ENCODE results near the gene TMPRSS11D. TPM values are rescaled to one million over a fixed set of nuclear protein-coding genes. Genes with fewer than 3 reads are reported as not detected.

The TMPRSS11D gene
- total RNA-seq, 1 donor from 2014 or later: not detected

DNA sequence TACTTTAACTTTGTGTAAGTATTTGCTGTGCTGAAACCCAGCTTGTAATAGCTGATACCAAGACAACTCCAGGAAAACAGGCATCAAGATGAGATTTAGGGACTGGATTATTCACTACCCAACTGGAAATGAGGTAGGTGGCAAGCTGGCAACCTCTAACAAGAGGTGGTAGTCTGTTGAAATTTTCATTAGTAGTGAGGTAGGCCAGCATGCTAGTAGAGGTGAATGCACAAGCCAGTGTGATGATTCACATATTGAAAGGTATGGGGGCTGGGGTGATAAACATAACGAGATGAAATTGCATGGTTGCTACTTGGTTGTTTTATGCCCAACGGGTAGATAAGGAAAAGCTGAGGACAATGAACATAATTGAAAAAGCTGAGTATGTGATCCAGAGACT lies 8.5 kb upstream of the TMPRSS11D start:
- ATAC-seq (no peak), DNase-seq (ENCODE audit: low spot score) (no peak)
- intact Hi-C loops (cut with DNase I): no loop called here

DNA sequence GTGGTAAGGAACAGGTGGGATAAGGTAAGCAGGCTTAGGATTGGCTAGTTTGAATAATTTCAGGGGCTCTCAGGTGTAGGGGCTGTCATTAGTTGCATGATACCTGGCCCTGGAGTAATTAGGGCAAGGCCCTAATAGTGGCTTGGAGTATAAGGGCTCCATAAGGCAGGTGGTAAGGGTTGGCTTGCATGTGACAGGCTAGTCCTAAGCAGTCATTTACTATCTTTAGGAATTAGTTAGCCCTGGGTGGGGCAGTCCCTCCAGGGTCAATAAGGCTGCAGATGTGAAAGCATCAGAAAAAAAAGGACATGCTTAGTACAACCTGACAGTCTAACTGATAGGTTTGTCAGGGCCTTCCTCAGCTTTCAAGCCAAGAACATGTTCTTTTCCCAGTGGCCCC lies 7.8 kb upstream of the TMPRSS11D start:
- DNase-seq (ENCODE audit: low spot score) (no peak), ATAC-seq (no peak)
- intact Hi-C loops (cut with DNase I): no loop called here

- DNase-seq (ENCODE audit: low spot score): no peak
- ATAC-seq: no peak
- intact Hi-C loops (cut with DNase I): no loop called here
These were observed 2.5 kb upstream of the TMPRSS11D start for GRCh38 chr4:67886281-67886680.

GRCh38 chr4:67885762-67886161 lies 2.0 kb upstream of the TMPRSS11D start:
- no peak for DNase-seq (ENCODE audit: low spot score)
- intact Hi-C loops (cut with DNase I): no loop called here
- ATAC-seq: no peak

GRCh38 chr4:67884701-67885100 lies 899 bp upstream of the TMPRSS11D start:
- intact Hi-C loops (cut with DNase I): no loop called here
- no peak for DNase-seq (ENCODE audit: low spot score)
- no peak for ATAC-seq

DNA sequence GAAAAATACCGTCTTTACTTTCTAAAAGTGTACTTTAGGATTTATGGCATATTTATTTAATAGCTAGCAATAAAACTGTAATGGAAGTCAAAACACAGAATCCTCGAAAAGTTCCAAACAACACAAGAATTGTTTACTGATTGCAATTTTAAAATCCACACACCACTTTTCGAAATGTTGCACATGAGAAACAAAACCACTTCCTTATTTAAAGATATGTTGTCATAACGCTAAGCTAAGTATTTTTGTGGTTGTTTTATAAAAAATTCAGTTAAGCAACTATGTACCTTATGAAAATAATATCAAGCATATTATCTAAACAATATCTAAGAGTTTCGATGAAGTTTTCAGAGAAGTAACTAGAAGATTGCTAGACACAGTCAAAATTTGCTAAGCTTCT lies 344 bp downstream of the TMPRSS11D start:
- no peak for DNase-seq (ENCODE audit: low spot score)
- intact Hi-C loops (cut with DNase I): no loop called here

DNA sequence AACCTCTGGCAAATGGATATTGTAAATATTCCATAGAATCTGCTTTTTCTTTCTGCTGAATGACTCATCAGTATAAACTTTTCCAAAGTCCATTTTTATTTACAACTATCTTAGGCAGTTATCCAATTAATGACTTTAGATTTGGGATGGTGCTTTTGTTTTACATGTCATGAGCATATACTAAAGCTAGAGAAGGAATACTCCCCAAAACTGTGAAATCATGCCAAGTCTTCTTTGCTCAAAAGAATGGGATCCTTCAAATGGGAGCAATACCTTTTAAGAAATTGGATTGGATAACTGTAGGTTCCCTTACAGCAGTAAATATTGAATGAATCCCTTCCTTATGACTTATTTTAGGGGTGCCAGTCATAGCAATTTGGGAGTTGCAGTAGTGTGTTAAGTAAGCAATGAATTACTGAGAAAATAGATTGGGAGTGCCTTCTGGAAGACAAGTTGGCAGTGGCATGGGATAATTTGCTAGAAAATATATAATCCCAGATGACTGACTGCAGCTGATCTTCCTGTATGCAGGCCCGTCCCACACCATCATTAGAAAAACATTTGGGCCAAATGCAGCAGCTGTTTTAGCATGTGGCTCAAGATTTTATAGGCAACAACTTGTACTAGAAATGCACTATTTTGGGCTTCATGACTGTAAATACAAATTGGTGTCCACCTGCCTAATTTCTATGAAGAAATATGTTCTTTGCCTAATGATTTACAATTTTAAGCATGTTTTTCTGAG lies 2.8 kb downstream of the TMPRSS11D start:
- intact Hi-C loops (cut with DNase I): no loop called here
- DNase-seq (ENCODE audit: low spot score): no peak
- ATAC-seq: no peak

More for the DNA sequence above, 344 bp downstream of the TMPRSS11D start:
- ATAC-seq: no peak

- ATAC-seq (no peak), DNase-seq (ENCODE audit: low spot score) (no peak)
- intact Hi-C loops (cut with DNase I): no loop called here
These were observed 4.3 kb downstream of the TMPRSS11D start for GRCh38 chr4:67879486-67879885.

- DNase-seq (ENCODE audit: low spot score) (no peak), ATAC-seq (no peak)
- intact Hi-C loops (cut with DNase I): no loop called here
These were observed 6.7 kb downstream of the TMPRSS11D start for GRCh38 chr4:67877086-67877485.

DNA sequence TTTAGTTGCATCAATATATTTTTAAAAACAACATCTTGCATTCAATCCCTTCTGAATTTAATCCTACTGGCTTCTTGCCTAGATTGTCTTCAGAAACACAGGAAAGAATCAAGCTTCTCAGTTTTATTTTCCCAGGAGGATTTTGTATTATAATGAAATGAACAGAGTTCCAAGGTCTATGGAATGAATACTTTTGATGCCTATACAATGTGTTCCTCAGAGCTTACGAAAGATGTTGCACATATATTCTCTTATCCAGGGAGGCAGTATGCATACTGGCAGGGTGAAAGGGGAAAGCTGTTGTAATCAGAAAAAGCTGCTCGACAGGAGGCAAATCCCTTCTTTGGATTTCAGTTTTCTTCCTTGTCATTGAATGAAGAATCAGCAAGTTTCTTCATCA lies 8.8 kb downstream of the TMPRSS11D start:
- ATAC-seq (no peak), DNase-seq (ENCODE audit: low spot score) (no peak)

DNA sequence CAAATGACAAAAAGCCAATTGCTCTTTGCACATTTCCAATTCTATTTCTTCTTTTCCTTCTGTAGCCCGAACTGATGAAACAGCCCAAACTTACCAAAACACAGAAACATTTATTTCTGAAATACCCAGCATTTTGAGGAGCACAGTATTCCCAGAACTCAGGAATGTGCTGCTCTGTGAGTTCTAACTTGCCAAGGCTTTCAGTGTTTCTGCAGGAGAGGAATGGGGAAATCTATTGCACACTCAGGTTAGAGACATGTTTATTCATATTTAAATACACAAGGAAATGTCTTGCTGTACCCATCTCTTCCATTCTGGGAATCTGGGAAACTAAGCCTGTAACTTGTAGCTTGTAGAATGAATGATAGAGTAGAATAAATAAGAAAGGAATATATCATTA lies 10.7 kb downstream of the TMPRSS11D start:
- intact Hi-C loops (cut with DNase I): no loop called here
- DNase-seq (ENCODE audit: low spot score): no peak
- ATAC-seq: no peak

More for the DNA sequence above, 8.8 kb downstream of the TMPRSS11D start:
- intact Hi-C loops (cut with DNase I): no loop called here

DNA sequence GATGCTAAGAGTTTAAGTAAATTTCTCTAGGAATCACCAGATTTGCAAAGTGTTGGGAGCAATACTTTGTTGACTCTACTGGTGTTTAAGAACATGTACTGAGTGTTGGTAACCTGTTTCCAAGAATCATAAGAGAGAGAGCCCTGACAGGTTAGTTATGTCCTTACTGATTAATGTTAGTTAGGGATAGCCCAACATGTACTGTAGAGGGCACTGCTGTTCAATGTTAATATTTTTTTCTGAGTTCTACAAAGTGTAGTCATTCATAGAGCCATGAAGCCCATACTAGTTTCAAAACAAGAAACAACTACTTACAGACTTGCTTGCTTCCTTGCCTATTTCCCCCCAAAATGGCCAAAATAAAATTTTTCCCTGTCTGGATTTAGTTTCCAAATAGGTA lies 11.9 kb downstream of the TMPRSS11D start:
- peak; percentile 48 for ATAC-seq

DNA sequence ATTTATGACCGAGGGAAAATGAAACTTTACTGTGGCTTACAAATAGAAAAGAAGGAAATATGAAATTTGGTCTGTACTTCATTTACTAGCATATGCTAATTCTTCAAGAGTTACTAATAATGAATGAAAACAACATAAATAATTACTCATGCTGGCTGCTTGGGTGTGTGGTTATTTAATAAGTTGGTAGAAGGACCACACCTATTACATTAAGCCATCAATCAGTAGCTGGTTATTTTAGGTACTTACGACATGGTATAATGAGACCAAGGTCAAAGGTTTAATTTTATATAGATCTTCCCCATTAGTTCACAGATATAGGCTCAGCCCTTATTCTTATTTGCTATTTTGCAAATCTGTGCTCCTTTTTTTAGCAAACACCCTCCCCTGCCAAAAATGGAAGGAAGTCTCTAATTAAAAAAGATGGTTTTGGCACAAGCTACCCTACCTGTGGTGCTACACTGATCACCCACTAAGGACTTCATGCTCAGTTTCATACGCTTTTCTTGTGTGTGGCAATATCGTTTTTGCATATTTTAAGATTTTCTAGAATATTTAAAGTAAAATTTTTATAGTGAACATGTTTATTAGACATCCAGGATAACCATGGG lies 14.1 kb downstream of the TMPRSS11D start:
- intact Hi-C loops (cut with DNase I): loop anchor here (5.0 kb wide), 1 partner anchor 1402 kb away; no protein-coding TSS in a partner anchor
- ATAC-seq (no peak), DNase-seq (ENCODE audit: low spot score) (no peak)

More for the DNA sequence above, 11.9 kb downstream of the TMPRSS11D start:
- DNase-seq (ENCODE audit: low spot score): no peak
- intact Hi-C loops (cut with DNase I): no loop called here

GRCh38 chr4:67861513-67861912 lies 22.3 kb downstream of the TMPRSS11D start:
- ATAC-seq (no peak), DNase-seq (ENCODE audit: low spot score) (no peak)
- intact Hi-C loops (cut with DNase I): no loop called here

DNA sequence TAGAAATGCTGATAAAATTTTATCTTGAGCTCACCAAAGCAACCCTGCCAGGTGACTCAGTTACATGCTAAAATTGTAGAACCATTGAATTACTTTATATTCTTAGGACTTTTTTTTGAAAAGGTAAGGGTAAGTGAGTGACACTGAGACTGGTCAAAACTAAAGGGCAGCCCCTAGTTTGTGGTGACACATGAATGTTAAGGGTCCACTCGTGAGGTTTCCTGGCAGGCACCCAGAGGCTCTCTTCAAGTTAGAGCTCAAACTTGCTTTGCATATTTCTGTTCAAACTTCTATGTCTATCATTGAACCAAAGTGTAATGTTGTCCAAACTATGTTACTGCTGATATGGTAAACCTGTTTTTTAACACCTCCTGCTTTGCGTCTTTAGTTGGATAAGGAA lies 30.5 kb downstream of the TMPRSS11D start:
- ATAC-seq (no peak), DNase-seq (ENCODE audit: low spot score) (no peak)
- intact Hi-C loops (cut with DNase I): loop anchor here (1.0 kb wide), 1 partner anchor 26 kb away; no protein-coding TSS in a partner anchor

- intact Hi-C loops (cut with DNase I): no loop called here
- DNase-seq (ENCODE audit: low spot score): no peak
- ATAC-seq: no peak
These were observed 62.9 kb downstream of the TMPRSS11D start for GRCh38 chr4:67820903-67821302.

DNA sequence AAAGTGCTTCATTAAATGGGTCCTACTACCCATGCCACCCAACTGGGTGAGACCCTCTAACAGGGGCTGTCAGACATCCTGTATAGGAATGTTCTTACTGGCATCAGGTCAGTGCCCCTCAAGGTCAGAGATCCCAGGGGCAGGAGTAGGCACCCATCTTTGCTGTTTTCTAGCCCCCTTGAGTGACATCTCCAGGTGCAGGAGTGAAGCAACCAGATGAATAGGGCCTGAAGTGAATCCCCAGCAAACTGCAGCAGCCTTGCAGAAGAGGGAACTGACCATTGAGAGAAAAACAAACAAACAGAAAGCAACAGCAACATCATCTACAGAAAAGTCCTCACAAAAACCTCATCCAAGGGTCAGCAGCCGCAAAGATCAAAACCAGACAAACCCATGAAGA lies 73.8 kb downstream of the TMPRSS11D start:
- no peak for ATAC-seq
- intact Hi-C loops (cut with DNase I): no loop called here
- DNase-seq (ENCODE audit: low spot score): no peak

- intact Hi-C loops (cut with DNase I): no loop called here
- ATAC-seq (no peak), DNase-seq (ENCODE audit: low spot score) (no peak)
These were observed 74.3 kb downstream of the TMPRSS11D start for GRCh38 chr4:67809502-67809901.

GRCh38 chr4:67796810-67797209 lies 87.0 kb downstream of the TMPRSS11D start:
- DNase-seq (ENCODE audit: low spot score) (no peak), ATAC-seq (no peak)
- intact Hi-C loops (cut with DNase I): no loop called here

DNA sequence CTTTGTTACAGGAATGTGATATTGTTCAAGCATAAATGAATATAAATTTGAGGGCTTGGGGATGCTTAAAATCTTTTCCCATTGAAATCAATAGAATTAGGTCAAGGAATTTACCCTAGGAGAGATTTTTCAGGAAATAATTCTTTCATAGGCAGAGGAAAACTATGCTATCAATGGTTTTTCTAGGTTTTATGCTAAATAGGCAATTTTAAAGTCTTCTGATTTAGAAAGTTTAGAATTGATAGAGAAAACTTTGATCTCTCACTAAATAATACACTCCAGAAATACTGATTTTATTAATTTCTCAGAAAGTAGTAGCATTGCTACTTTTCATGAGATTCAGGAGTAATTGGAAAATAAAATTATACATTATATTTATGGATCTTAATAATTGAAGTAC lies 93.1 kb downstream of the TMPRSS11D start:
- DNase-seq (ENCODE audit: low spot score): no peak
- intact Hi-C loops (cut with DNase I): no loop called here
- no peak for ATAC-seq

DNA sequence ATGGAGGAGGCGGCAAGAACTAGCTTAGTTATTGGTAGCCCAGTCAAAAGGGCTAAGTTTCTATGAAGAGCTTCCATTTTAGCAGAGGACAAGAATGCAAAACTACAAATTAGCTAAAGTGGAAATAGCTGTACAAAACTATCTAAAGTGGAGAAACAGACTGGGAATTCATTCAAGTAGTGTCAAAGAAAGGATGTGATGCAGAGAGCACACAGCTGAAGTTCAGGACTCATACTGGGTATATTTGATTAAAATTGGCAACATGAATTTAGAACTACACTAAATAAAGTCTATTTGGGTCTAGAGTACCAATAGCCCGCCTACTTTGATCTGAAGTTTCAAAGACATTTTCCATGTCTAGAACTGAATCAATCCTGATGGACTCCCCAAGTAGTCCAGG lies 96.5 kb downstream of the TMPRSS11D start:
- ATAC-seq (no peak), DNase-seq (ENCODE audit: low spot score) (no peak)
- intact Hi-C loops (cut with DNase I): no loop called here

All from sciatic nerve (tissue), 2 donors.